HepG2 (cell line): ENCODE data around the gene NELFB. TPM values are rescaled to one million over a fixed set of nuclear protein-coding genes. Genes with fewer than 3 reads are reported as not detected.
A peak's percentile ranks its signal among the peaks of the same experiment; 100 is the strongest.

Experiments used
- AGO1 ChIP-seq: fragments of 200-400 bp; formaldehyde crosslinking; IDR thresholded peaks from 2 replicates; pipeline ENCODE4 v1.6.1; 2017; ENCODE audit warnings: mild to moderate bottlenecking, low read depth, low read length, moderate library complexity; ENCODE audit not compliant: poor library complexity, severe bottlenecking
- ARNT ChIP-seq: fragments of 450-650 bp; IDR thresholded peaks from 2 replicates; pipeline ENCODE4 v1.6.1; 2017
- BHLHE40 ChIP-seq: IDR thresholded peaks from 2 replicates; pipeline ENCODE4 v1.6.1; 2011; ENCODE audit warnings: low read length, improper control_type of control experiment
- DRAP1 ChIP-seq: IDR thresholded peaks from 2 replicates; pipeline ENCODE4 v1.6.1; 2016; ENCODE audit warnings: missing genetic modification reagents, missing compliant biosample characterization
- HNRNPK ChIP-seq: fragments of 200-400 bp; formaldehyde crosslinking; IDR thresholded peaks from 2 replicates; pipeline ENCODE4 v1.6.1; 2018; ENCODE audit warnings: low read length, low read depth, moderate library complexity, mild to moderate bottlenecking; ENCODE audit not compliant: poor library complexity, severe bottlenecking
- SIN3B ChIP-seq: fragments of 150-350 bp; IDR thresholded peaks from 2 replicates; pipeline ENCODE4 v1.6.1; 2014; ENCODE audit warnings: low read length
- SNAPC4 ChIP-seq: sonication (generic); formaldehyde crosslinking; IDR thresholded peaks from 2 replicates; pipeline ENCODE4 v1.4.0; 2020; ENCODE audit warnings: mild to moderate bottlenecking, missing genetic modification reagents
- SOX13 ChIP-seq, 3 experiments: fragments of 450-650 bp in 1 of 3; sonication (generic) in 1 of 3; formaldehyde crosslinking in 1 of 3; IDR thresholded peaks in 2 of 3; conservative IDR thresholded peaks in 1 of 3; 2 replicates each; pipeline versions ENCODE4 v1.5.0 to v1.6.1; 2016 to 2020; ENCODE audit warnings: antibody characterized with exemption in 1 of 3, mild to moderate bottlenecking in 1 of 3, missing compliant biosample characterization in 1 of 3, missing genetic modification reagents in 1 of 3, moderate library complexity in 1 of 3
- SRF ChIP-seq: IDR thresholded peaks from 2 replicates; pipeline ENCODE4 v1.6.1; 2011; ENCODE audit warnings: mild to moderate bottlenecking, low read depth, low read length, moderate library complexity
- TBP ChIP-seq: sonication (generic); formaldehyde crosslinking; IDR thresholded peaks from 2 replicates; pipeline ENCODE4 v1.5.0; 2020; ENCODE audit warnings: missing genetic modification reagents
- THAP8 ChIP-seq: sonication (generic); formaldehyde crosslinking; IDR thresholded peaks from 2 replicates; pipeline ENCODE4 v1.5.1; 2020; ENCODE audit warnings: missing genetic modification reagents, mild to moderate bottlenecking, borderline replicate concordance
- ZFP90 ChIP-seq: sonication (generic); formaldehyde crosslinking; IDR thresholded peaks from 2 replicates; pipeline ENCODE4 v1.8.0; 2022; ENCODE audit warnings: missing genetic modification reagents, mild to moderate bottlenecking, inconsistent platforms, borderline replicate concordance
- ZNF136 ChIP-seq: sonication (generic); formaldehyde crosslinking; IDR thresholded peaks from 2 replicates; pipeline ENCODE4 v1.8.1; 2022; ENCODE audit warnings: low read depth, mild to moderate bottlenecking, moderate library complexity, missing genetic modification reagents
- ZNF235 ChIP-seq: sonication (generic); formaldehyde crosslinking; IDR thresholded peaks from 2 replicates; pipeline ENCODE4 v1.8.1; 2023; ENCODE audit warnings: mild to moderate bottlenecking, missing genetic modification reagents, borderline replicate concordance
- ZSCAN25 ChIP-seq: sonication (generic); formaldehyde crosslinking; IDR thresholded peaks from 2 replicates; pipeline ENCODE4 v1.8.0; 2022; ENCODE audit warnings: mild to moderate bottlenecking, missing genetic modification reagents
- polyA plus RNA-seq, 8 experiments: library from polyadenylated mRNA; depleted of rRNA in 3 of 8; stranded (reverse) in 7 of 8; unstranded in 1 of 8; fragments of >200 nt; fragmentation: Illumina TruSeq in 4 of 8; extraction: Trizol in 4 of 8; gene quantifications; 2 replicates each; pipeline versions ENCODE4 v1.2.1 to v1.2.3, GENCODE V29; 2011 to 2016; ENCODE audit warnings: low read depth in 4 of 8, missing spikeins in 1 of 8, mixed read lengths in 1 of 8; ENCODE audit not compliant: insufficient read depth in 1 of 8
- total RNA-seq, 5 experiments: library from RNA; depleted of rRNA; stranded (reverse); fragments of >200 nt; fragmentation: Illumina TruSeq; extraction: Trizol; gene quantifications; 2 replicates each; pipeline ENCODE4 v1.2.3, GENCODE V29; 2016; ENCODE audit warnings: low read depth in 1 of 5
- TF ChIP-seq, protein P1 (sequence below): sonication (generic); formaldehyde crosslinking; IDR thresholded peaks from 2 replicates; pipeline ENCODE4 v1.5.0; 2020; ENCODE audit warnings: missing genetic modification reagents, mild to moderate bottlenecking, borderline replicate concordance
- TF ChIP-seq, protein P2 (sequence below): IDR thresholded peaks from 2 replicates; pipeline ENCODE4 v1.6.1; 2016; ENCODE audit warnings: mild to moderate bottlenecking
- TF ChIP-seq, protein P3 (sequence below): sonication (generic); formaldehyde crosslinking; IDR thresholded peaks from 2 replicates; pipeline ENCODE4 v1.8.1; 2023; ENCODE audit warnings: mild to moderate bottlenecking, missing genetic modification reagents

The NELFB gene
- total and polyA plus RNA-seq, 2 of the 13 experiments (the other 11 are each of a cell fraction or from before 2014, with no cell fraction given), result 26.5 to 45.8 TPM

GRCh38 chr9:137217276-137218211, 37.6 kb upstream of the NELFB start (continued):
- TF ChIP-seq THAP8 (0 out of 2 replicates have a peak, but pooled peaks have one; percentile 27), ZFP90 (peak; percentile 93), AGO1 (peak; percentile 31), DRAP1 (CRISPR knock-in tag) (peak; percentile 91), SRF (no peak), BHLHE40 (no peak), ARNT (no peak), ZNF235 (0 out of 2 replicates have a peak, but pooled peaks have one; percentile 28), ZSCAN25 (peak; percentile 54; the same call in 1 of the 2 replicates), SIN3B (no peak), ZNF136 (CRISPR knock-in tag) (peak; percentile 64; the same call in 1 of the 2 replicates), SNAPC4 (CRISPR knock-in tag) (peak; percentile 87; the same call in 1 of the 2 replicates), SOX13 (IDR thresholded peaks at IDR 0.05) (no peak), SOX13 (CRISPR knock-in tag; conservative IDR thresholded peaks at IDR 0.05 in 1 of 2, IDR thresholded peaks at IDR 0.05 in 1 of 2) (0 out of 4 replicates have a peak, but pooled peaks of 1 of the 2 experiments have one; percentile 22), TBP (CRISPR knock-in tag) (no peak), HNRNPK (no peak)
- TF ChIP-seq, protein P1, sequence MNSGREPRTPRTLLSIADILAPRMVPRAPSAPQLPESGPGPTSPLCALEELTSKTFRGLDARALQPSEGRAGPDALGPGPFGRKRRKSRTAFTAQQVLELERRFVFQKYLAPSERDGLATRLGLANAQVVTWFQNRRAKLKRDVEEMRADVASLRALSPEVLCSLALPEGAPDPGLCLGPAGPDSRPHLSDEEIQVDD, result peak; percentile 77; the same call in 1 of the 2 replicates
- TF ChIP-seq, protein P2, sequence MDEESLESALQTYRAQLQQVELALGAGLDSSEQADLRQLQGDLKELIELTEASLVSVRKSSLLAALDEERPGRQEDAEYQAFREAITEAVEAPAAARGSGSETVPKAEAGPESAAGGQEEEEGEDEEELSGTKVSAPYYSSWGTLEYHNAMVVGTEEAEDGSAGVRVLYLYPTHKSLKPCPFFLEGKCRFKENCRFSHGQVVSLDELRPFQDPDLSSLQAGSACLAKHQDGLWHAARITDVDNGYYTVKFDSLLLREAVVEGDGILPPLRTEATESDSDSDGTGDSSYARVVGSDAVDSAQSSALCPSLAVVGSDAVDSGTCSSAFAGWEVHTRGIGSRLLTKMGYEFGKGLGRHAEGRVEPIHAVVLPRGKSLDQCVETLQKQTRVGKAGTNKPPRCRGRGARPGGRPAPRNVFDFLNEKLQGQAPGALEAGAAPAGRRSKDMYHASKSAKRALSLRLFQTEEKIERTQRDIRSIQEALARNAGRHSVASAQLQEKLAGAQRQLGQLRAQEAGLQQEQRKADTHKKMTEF (CRISPR knock-in tag), result no peak
- TF ChIP-seq, protein P3, sequence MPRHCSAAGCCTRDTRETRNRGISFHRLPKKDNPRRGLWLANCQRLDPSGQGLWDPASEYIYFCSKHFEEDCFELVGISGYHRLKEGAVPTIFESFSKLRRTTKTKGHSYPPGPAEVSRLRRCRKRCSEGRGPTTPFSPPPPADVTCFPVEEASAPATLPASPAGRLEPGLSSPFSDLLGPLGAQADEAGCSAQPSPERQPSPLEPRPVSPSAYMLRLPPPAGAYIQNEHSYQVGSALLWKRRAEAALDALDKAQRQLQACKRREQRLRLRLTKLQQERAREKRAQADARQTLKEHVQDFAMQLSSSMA (CRISPR knock-in tag), result no peak
